SU-DHL-6 (cell line): ENCODE results near the gene SYNDIG1.

Experiments used
- EZH2phosphoT487 ChIP-seq: fragments of 200-600 bp; sonication (generic), shearing (Covaris generic); conservative IDR thresholded peaks from 2 replicates; pipeline ENCODE4 v1.6.1; 2018; ENCODE audit warnings: mild to moderate bottlenecking, antibody characterized with exemption, low read length, moderate library complexity, mixed read lengths
- TF ChIP-seq, protein P1 (sequence below): fragments of 200-600 bp; sonication (generic); IDR thresholded peaks from one replicate; pipeline ENCODE4 v1.5.1; 2017; ENCODE audit warnings: antibody characterized with exemption, mild to moderate bottlenecking, low read length, moderate library complexity; ENCODE audit not compliant: insufficient read depth, poor library complexity, severe bottlenecking

DNA sequence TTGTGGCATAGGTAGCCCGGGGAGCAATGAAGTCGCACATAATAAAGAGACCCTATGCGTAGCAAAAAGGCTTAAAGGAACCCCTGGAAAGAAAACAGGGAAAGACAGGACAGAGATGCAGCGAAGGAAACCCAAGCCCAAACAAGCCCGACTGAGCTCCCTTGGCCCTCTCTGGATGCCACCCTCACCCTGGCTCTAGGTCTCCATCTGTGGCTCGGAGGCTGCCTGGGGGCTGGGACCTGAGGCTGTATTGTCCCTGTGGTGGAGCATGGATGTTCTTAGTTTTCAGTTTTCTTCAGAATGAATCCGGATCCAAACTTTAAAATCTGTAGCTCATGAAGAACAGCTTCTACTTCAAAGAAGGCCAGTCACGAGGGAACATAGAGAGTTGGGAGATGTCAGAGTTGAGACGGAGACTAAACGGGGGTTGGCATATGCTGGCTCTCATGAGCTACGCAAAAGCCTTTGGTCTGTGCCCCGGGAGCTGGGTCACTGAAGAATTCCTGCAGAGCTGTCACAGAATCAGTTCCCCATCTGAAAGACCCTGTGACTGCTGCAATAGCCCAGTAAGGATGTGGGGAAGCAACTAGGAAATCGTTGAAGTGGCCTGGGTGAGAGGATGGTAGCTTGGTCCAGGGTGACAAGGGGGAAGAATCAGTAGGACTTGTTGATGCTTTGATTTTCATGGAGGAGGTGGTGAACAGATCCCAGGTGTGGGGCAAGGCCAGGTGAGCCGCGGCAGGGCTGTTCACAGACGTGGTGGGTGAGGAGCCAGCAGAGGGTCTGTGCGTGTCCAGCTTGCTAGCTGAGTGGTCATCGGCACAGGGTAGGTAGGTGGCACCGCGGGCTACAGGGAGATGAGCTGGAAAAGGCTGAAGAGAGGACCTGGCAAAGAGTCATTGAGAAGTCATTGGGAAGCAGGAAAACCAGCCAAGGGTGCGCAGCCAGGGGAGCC is 35.2 kb downstream of the SYNDIG1 start:
- TF ChIP-seq, protein P1, sequence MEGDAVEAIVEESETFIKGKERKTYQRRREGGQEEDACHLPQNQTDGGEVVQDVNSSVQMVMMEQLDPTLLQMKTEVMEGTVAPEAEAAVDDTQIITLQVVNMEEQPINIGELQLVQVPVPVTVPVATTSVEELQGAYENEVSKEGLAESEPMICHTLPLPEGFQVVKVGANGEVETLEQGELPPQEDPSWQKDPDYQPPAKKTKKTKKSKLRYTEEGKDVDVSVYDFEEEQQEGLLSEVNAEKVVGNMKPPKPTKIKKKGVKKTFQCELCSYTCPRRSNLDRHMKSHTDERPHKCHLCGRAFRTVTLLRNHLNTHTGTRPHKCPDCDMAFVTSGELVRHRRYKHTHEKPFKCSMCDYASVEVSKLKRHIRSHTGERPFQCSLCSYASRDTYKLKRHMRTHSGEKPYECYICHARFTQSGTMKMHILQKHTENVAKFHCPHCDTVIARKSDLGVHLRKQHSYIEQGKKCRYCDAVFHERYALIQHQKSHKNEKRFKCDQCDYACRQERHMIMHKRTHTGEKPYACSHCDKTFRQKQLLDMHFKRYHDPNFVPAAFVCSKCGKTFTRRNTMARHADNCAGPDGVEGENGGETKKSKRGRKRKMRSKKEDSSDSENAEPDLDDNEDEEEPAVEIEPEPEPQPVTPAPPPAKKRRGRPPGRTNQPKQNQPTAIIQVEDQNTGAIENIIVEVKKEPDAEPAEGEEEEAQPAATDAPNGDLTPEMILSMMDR = no peak
- TF ChIP-seq EZH2phosphoT487 = no peak
